HL-60 (cell line): Measurements from ENCODE around the gene ACYP2.

Source experiments
- DNase-seq, 2 experiments: peaks; one replicate each; pipeline ENCODE4 v3.0.0-alpha.2; 2010 to 2020; ENCODE audit warnings: low read depth in 1 of 2, low spot score in 1 of 2
- H3K27ac ChIP-seq: fragments of 250-450 bp; sonication (Bioruptor Pico); replicated peaks from 2 replicates; pipeline ENCODE4 v1.5.1; 2020; ENCODE audit warnings: mild to moderate bottlenecking, moderate library complexity
- H3K27me3 ChIP-seq: fragments of 250-450 bp; sonication (Bioruptor Pico); 2 replicates; pipeline ENCODE4 v1.5.1; 2021; ENCODE audit warnings: mild to moderate bottlenecking, moderate library complexity; ENCODE audit not compliant: insufficient read depth, poor library complexity, severe bottlenecking
- H3K4me3 ChIP-seq: replicated peaks from 2 replicates; pipeline ENCODE4 v1.5.1; 2011; ENCODE audit warnings: mild to moderate bottlenecking, control low read depth, low read length; ENCODE audit not compliant: insufficient read depth
- GABPA ChIP-seq: IDR thresholded peaks from 2 replicates; pipeline ENCODE4 v1.6.1; 2012; ENCODE audit warnings: low read depth
- POLR2AphosphoS5 ChIP-seq: IDR thresholded peaks from 2 replicates; pipeline ENCODE4 v1.6.1; 2012; ENCODE audit warnings: low read depth
- SPI1 ChIP-seq: IDR thresholded peaks from 2 replicates; pipeline ENCODE4 v1.6.1; 2012; ENCODE audit warnings: low read depth, mild to moderate bottlenecking, borderline replicate concordance
- TF ChIP-seq, protein P1 (sequence below): IDR thresholded peaks from 2 replicates; pipeline ENCODE4 v1.6.1; 2012; ENCODE audit warnings: low read depth; ENCODE audit not compliant: insufficient replicate concordance
- TF ChIP-seq, protein P2 (sequence below): IDR thresholded peaks from one replicate; pipeline ENCODE4 v1.5.1; 2011; ENCODE audit warnings: low read length, control low read depth, inconsistent platforms; ENCODE audit not compliant: insufficient read depth

The ACYP2 gene

DNA sequence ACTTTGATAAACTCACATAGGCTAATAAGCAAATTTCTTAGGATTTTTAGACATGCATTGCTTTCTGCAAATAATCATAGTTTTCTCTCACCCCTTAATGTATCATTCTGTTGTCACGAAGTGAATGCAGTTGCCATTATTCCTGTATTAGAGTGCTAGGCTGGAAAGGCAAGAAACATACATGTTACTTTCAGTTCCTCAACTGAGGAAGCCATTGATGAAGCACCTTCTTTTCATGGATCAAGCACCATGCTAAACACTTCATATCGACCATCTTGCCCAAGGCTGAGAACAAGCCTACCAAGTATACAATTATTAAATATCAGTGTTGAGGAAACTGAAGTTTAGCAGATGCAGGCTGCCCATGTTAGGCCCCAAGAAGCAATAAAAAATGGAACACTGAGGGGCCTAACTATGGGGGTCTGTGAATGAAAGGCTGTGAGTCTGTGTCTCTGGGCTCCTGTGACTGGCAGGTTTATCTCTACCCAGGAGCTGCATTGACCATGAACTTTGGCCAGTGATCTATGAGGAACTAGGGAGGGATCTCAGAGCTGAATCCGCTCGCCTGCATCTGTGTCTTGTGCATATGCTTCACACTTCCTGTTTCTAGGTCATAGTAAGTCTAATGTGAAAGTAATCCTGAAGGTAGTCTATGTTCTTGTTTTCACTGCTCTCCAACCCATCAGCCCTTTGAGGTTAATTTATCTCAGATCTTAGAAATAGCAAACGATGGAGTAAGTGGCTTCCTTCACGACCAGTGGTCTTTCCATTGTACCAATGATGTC is 156.6 kb downstream of the ACYP2 start:
- H3K27ac ChIP-seq, result no peak overlapping the region
- no peak for TF ChIP-seq GABPA
- TF ChIP-seq SPI1, result peak; percentile 95
- TF ChIP-seq, protein P1, sequence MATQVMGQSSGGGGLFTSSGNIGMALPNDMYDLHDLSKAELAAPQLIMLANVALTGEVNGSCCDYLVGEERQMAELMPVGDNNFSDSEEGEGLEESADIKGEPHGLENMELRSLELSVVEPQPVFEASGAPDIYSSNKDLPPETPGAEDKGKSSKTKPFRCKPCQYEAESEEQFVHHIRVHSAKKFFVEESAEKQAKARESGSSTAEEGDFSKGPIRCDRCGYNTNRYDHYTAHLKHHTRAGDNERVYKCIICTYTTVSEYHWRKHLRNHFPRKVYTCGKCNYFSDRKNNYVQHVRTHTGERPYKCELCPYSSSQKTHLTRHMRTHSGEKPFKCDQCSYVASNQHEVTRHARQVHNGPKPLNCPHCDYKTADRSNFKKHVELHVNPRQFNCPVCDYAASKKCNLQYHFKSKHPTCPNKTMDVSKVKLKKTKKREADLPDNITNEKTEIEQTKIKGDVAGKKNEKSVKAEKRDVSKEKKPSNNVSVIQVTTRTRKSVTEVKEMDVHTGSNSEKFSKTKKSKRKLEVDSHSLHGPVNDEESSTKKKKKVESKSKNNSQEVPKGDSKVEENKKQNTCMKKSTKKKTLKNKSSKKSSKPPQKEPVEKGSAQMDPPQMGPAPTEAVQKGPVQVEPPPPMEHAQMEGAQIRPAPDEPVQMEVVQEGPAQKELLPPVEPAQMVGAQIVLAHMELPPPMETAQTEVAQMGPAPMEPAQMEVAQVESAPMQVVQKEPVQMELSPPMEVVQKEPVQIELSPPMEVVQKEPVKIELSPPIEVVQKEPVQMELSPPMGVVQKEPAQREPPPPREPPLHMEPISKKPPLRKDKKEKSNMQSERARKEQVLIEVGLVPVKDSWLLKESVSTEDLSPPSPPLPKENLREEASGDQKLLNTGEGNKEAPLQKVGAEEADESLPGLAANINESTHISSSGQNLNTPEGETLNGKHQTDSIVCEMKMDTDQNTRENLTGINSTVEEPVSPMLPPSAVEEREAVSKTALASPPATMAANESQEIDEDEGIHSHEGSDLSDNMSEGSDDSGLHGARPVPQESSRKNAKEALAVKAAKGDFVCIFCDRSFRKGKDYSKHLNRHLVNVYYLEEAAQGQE, result no peak

DNA sequence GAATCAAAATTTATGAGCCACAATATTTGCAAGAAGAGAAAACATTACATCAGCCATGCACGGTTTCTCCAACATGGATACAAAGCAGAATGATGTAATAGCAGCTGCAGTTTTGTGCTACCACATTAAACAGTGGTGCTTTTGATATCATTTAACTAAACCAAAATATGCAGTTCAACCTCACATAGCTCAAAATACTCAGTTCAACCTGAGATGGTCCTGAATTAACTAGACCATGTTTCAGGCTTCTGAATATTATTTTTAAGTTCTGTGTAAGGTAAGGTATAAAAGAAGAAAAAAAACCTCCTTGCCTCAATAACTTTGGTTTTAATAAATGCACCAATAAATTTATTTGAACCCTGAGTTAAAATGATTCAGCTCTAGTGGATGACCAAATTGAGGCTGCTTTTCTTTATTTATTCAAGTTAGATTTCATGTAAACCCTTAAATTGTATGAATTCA is 159.4 kb downstream of the ACYP2 start:
- no peak overlapping the region for H3K4me3 ChIP-seq
- no peaks in the 10 kb centered on the region for H3K27me3 ChIP-seq
- no peak overlapping the region for H3K27ac ChIP-seq
- DNase-seq, result no peak
- TF ChIP-seq GABPA (no peak), SPI1 (no peak)
- TF ChIP-seq, protein P2, sequence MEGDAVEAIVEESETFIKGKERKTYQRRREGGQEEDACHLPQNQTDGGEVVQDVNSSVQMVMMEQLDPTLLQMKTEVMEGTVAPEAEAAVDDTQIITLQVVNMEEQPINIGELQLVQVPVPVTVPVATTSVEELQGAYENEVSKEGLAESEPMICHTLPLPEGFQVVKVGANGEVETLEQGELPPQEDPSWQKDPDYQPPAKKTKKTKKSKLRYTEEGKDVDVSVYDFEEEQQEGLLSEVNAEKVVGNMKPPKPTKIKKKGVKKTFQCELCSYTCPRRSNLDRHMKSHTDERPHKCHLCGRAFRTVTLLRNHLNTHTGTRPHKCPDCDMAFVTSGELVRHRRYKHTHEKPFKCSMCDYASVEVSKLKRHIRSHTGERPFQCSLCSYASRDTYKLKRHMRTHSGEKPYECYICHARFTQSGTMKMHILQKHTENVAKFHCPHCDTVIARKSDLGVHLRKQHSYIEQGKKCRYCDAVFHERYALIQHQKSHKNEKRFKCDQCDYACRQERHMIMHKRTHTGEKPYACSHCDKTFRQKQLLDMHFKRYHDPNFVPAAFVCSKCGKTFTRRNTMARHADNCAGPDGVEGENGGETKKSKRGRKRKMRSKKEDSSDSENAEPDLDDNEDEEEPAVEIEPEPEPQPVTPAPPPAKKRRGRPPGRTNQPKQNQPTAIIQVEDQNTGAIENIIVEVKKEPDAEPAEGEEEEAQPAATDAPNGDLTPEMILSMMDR, result no peak

More for the DNA sequence above, 156.6 kb downstream of the ACYP2 start:
- no peaks in the 10 kb centered on the region for H3K27me3 ChIP-seq
- peak in 1 of 2 experiments; percentile 44 for DNase-seq
- no peak overlapping the region for H3K4me3 ChIP-seq

DNA sequence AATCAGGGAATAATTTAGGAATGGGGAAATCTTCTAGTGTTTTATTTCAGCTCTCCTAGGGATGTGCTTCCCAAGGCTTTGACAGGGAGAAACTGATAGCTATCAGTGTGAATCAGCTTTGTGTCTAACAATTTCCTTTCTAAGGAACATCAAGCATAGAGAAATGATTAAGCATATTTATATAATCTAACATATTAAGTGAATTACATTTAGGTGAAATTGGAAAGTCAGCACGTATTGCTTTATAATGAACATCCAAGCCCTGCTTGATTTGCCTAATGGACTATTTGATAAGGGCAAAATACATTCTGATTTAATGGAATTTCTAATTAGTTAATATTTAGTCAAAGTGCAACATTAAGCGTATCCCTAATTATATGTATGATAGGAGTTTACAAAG is 160.1 kb downstream of the ACYP2 start:
- no peak for DNase-seq
- TF ChIP-seq POLR2AphosphoS5 (no peak), SPI1 (no peak), GABPA (no peak)
- TF ChIP-seq, protein P1, result no peak
- TF ChIP-seq, protein P2, result no peak
- H3K27me3 ChIP-seq, result no peaks in the 10 kb centered on the region
- H3K4me3 ChIP-seq, result no peak overlapping the region
- no peak overlapping the region for H3K27ac ChIP-seq

DNA sequence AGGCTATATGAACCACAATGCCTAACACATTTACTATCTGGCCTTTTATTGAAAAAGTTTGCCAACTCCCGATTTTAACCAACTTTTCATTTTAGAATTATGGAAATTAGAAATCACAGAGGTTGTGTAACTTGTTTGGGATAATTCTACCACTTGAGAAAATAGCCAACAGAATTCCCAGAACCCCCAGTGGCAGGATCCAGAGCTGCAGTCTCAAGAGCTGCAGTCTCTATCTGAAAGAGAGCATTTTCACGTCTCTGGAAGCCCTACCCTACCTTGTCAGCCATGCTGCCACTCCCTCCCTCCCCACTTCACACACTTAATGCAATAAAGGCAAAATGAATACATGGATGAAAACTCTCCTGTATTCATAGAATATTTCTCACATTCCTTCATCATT is 164.0 kb downstream of the ACYP2 start:
- DNase-seq, result no peak
- Histone ChIP-seq H3K27ac (no peak overlapping the region), H3K4me3 (no peak overlapping the region), H3K27me3 (no peaks in the 10 kb centered on the region)
- TF ChIP-seq GABPA (no peak), SPI1 (no peak), POLR2AphosphoS5 (no peak)
- TF ChIP-seq, protein P1, result no peak
- TF ChIP-seq, protein P2, result no peak
